ENCODE results near the gene JUP.
A peak's percentile ranks its signal among the peaks of the same experiment; 100 is the strongest.

JUP gene

DNA sequence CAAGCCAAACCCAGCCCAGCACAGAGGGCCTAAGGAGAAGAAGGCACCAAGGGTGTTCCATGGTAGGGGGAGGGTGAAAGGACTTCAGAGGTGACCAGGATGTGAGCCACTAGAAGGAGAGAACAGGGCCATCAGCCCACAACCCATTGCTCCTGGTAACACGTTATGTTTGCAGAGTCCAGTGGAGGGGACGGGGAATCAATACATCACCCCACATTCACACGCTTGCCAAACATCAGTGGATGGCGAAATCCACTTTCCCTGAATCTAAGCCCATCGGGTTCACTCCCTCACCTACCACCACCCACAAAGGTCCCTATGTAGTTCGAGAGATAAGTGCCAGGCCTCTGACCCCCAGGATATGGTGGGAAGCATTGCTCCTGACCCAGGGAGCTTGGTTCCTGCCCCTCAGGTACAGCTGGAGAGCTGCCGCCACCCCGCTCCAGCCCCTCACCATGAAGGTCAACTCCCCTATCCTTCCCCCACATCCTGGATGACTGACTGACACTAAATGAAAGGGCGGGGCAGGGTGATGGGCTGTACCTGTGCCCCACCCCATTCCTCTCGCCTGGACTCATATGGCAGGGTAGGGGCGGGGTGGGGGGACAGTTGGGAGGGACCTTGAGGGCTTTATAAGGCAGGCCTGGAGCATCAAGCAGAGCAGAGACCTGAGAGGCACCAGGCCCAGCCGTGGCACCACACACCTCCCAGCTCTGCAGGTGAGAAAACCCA, 74.7 kb downstream of the JUP start, which contains the start of gene GAST:
Gene GAST (plus strand): TSS at position 663 of the 732 bp plus-strand sequence. CDS start 3,106 bp downstream, outside the sequence.
- DNase-seq, result no peak

DNA sequence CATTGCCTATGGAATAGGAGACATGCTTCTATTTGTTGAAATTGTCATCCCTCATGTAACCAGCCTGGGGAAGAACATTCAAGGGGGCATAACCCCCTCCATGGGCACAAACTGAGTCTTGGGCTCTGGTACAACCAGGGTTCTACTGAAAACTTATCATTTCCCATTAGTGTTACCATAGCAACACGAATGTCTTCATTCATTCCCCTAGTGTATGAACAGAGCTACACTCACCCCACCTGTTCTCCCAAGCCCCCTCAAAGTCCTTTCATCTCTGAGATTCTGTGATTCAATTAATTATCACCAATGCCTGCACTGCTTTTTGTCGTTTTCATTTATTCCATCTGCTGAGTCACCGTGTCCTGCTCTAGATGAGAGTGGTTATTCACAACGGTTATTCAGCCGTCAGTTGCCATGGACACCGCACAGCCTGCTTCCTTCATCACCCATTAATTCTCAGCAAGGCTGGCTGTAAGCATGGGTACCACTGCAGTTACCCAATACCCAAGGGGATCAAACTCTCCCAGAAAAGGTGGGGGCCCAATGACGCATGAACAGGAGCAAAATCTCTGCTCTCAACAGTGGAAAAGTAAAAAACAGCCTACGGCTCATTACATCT, 75.9 kb downstream of the JUP start:
- peak; percentile 41 for DNase-seq

DNA sequence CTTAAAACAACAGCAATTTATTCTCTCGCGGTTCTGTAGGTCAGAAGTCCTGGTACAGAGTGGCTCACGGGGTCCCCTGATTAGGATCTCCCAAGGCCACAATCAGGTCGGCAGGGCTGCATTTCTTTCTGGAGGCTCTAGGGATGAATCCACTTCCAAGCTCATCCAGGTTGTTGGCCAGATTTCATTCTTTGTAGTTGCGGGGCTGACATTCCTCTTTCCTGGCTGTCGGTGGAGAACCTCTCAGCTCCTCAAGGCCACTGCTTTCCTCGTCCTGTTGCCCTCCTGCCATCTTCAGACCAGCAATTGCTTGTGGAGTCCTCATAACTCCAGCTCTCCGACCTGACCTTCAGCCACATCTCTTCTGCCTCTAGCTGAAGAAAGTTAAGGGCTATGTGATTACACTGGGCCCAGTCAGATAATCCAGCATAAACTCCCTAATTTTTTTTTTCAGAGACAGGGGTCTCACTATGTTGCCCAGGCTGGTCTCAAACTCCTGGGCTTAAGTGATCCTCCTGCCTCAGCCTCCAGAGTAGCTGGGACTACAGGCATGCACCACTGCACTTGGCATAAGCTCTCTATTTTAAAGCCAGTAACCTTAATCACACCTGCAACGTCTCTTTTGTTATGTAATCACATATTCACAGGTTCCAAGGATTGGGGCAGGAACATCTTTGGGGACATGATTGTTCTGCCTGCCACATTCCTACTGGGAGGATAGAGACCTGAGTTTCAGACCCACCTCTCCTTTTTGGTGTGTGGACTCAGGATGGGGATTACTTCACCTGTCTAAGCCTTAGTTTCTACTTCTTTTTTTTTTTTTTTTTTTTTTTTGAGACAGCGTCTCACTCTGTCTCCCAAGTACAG, 78.5 kb downstream of the JUP start:
- no peak for DNase-seq

DNA sequence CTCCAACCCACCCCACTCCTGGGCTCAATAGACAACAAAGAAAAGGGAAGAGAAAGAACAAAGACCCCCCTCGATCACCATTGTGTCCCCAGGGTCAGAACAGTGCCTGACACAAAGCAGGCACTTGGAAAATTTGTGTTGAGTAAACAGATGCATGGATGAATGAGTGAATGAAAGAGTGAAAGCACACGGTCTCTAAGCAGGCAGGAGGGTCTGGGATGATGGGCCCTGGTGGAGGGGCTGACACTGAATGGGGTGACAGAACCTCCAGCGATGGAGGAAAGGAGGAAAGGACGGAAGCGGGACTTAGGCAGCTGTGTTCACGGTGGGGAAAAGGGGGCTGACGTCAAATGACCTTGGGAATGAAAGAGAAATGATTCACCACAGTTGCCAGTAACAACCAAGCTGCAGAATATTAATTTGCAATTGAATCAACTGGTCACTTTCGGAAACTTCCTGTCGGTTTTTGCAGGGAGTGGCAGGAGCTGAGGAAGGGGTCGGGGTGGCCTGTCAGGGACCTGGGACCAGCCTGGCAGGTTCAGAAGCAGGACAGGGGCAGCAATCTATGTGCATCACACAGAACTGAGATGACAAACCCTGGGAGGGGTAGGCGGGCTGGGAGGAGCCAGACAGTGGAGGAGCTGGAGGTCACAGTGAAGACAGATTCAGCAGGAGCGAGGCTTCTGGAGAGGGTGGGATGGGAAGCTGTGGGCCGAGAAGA, 81.1 kb downstream of the JUP start:
- no peak for DNase-seq
